IMR-90 (cell line): ENCODE results near the gene DRC3. TPM values are rescaled to one million over a fixed set of nuclear protein-coding genes. Genes with fewer than 3 reads are reported as not detected.

ENCODE experiments used
- ATAC-seq: fragments of 200-7000 bp; cut with Tn5 transposase; 2 replicates; pipeline ENCODE4 v1.9.1; 2020; ENCODE audit warnings: low read depth, mild to moderate bottlenecking, moderate library complexity
- BruUV-seq: library from RNA; stranded (reverse); fragments of 400-500 nt; replicated peaks from 2 replicates; lab custom pipeline; 2021; lab: Mats Ljungman, UMichigan
- CTCF ChIA-PET: fragments of 300-600 bp; formaldehyde crosslinking; extraction: SDS; loops from one replicate; lab custom pipeline; 2021; ENCODE audit warnings: antibody characterized with exemption; lab: Yijun Ruan, JAX
- POLR2A ChIA-PET: fragments of 300-600 bp; sonication (Branson Sonifier 250); formaldehyde crosslinking; loops from one replicate; lab custom pipeline; 2022; ENCODE audit warnings: antibody characterized with exemption; ENCODE audit not compliant: unreplicated experiment; lab: Charles Lee
- DNase-seq: peaks from one replicate; pipeline ENCODE4 v3.0.0; 2013
- H2AFZ ChIP-seq: replicated peaks from 2 replicates; pipeline ENCODE3; 2013; ENCODE audit warnings: low read length, mild to moderate bottlenecking; ENCODE audit not compliant: poor library complexity
- H2AK5ac ChIP-seq: 2 replicates; pipeline ENCODE4 v1.6.1; 2013; ENCODE audit warnings: low read depth, low read length, inconsistent platforms
- H2AK9ac ChIP-seq: replicated peaks from 2 replicates; pipeline ENCODE3; 2013; ENCODE audit warnings: mild to moderate bottlenecking, low read depth, low read length, moderate library complexity; ENCODE audit not compliant: poor library complexity
- H2BK120ac ChIP-seq: 2 replicates; pipeline ENCODE4 v1.6.1; 2013; ENCODE audit warnings: low read depth, low read length, inconsistent platforms
- H2BK15ac ChIP-seq: 3 replicates; pipeline ENCODE4 v1.6.1; 2013; ENCODE audit warnings: low read depth, low read length, inconsistent platforms
- H2BK20ac ChIP-seq: 2 replicates; pipeline ENCODE4 v1.6.1; 2013; ENCODE audit warnings: low read depth, mild to moderate bottlenecking, inconsistent platforms, low read length, moderate library complexity
- H2BK5ac ChIP-seq: 2 replicates; pipeline ENCODE4 v1.6.1; 2013; ENCODE audit warnings: mild to moderate bottlenecking, low read depth, low read length, inconsistent platforms; ENCODE audit not compliant: poor library complexity, severe bottlenecking
- H3K14ac ChIP-seq: replicated peaks from 2 replicates; pipeline ENCODE4 v1.6.1; 2013; ENCODE audit warnings: low read depth, low read length, inconsistent platforms
- H3K18ac ChIP-seq: 2 replicates; pipeline ENCODE4 v1.6.1; 2013; ENCODE audit warnings: low read depth, low read length, control low read depth
- H3K23ac ChIP-seq: 2 replicates; pipeline ENCODE4 v1.6.1; 2013; ENCODE audit warnings: low read depth, low read length, inconsistent platforms
- H3K27ac ChIP-seq: 2 replicates; pipeline ENCODE4 v1.5.1; 2013; ENCODE audit warnings: mild to moderate bottlenecking, control low read depth, low read length; ENCODE audit not compliant: insufficient read depth
- H3K27me3 ChIP-seq: 2 replicates; pipeline ENCODE4 v1.6.1; 2013; ENCODE audit warnings: low read length; ENCODE audit not compliant: control insufficient read depth, insufficient read depth
- H3K36me3 ChIP-seq: 2 replicates; pipeline ENCODE4 v1.6.1; 2013; ENCODE audit warnings: low read length, mixed read lengths; ENCODE audit not compliant: control insufficient read depth, insufficient read depth
- H3K4ac ChIP-seq: 2 replicates; pipeline ENCODE4 v1.6.1; 2013; ENCODE audit warnings: low read depth, low read length, inconsistent platforms
- H3K4me1 ChIP-seq: 2 replicates; pipeline ENCODE4 v1.6.1; 2013; ENCODE audit warnings: low read length, mixed read lengths; ENCODE audit not compliant: control insufficient read depth, insufficient read depth
- H3K4me2 ChIP-seq: 2 replicates; pipeline ENCODE4 v1.6.1; 2013; ENCODE audit warnings: low read depth, mild to moderate bottlenecking, control low read depth, low read length, moderate library complexity
- H3K4me3 ChIP-seq: 2 replicates; pipeline ENCODE4 v1.5.1; 2013; ENCODE audit warnings: low read depth, mild to moderate bottlenecking, control low read depth, low read length, moderate library complexity; ENCODE audit not compliant: insufficient read depth
- H3K56ac ChIP-seq: 2 replicates; pipeline ENCODE4 v1.6.1; 2013; ENCODE audit warnings: low read length, inconsistent platforms; ENCODE audit not compliant: insufficient read depth; ENCODE audit errors: extremely low read depth
- H3K79me1 ChIP-seq, 2 experiments: 2 replicates each; pipeline ENCODE4 v1.6.1; 2013; ENCODE audit warnings: low read length in 2 of 2, inconsistent platforms in 1 of 2, low read depth in 1 of 2
- H3K9ac ChIP-seq: 2 replicates; pipeline ENCODE4 v1.6.1; 2013; ENCODE audit warnings: low read depth, low read length, control low read depth
- H3K9me1 ChIP-seq: 2 replicates; pipeline ENCODE4 v1.6.1; 2013; ENCODE audit warnings: low read length, inconsistent platforms; ENCODE audit not compliant: insufficient read depth
- H3K9me3 ChIP-seq: 2 replicates; pipeline ENCODE4 v1.6.1; 2013; ENCODE audit warnings: low read length; ENCODE audit not compliant: control insufficient read depth, insufficient read depth
- H4K20me1 ChIP-seq: 2 replicates; pipeline ENCODE4 v1.6.1; 2013; ENCODE audit warnings: low read length, inconsistent platforms; ENCODE audit not compliant: insufficient read depth
- H4K5ac ChIP-seq: 2 replicates; pipeline ENCODE4 v1.6.1; 2013; ENCODE audit warnings: mild to moderate bottlenecking, low read depth, low read length, control low read depth
- H4K8ac ChIP-seq, 2 experiments: 2 replicates each; pipeline ENCODE4 v1.6.1; 2013; ENCODE audit warnings: low read depth in 2 of 2, low read length in 2 of 2, control low read depth in 1 of 2, inconsistent platforms in 1 of 2
- H4K91ac ChIP-seq: 2 replicates; pipeline ENCODE4 v1.6.1; 2013; ENCODE audit warnings: low read depth, low read length, inconsistent platforms; ENCODE audit not compliant: insufficient read depth
- CHD1 ChIP-seq: IDR thresholded peaks from 2 replicates; pipeline ENCODE4 v1.6.1; 2012; ENCODE audit warnings: low read depth, low read length, improper control_type of control experiment
- CTCF ChIP-seq: conservative IDR thresholded peaks from 2 replicates; pipeline ENCODE4 v1.5.1; 2012; ENCODE audit warnings: mild to moderate bottlenecking, low read depth, low read length, improper control_type of control experiment
- MAZ ChIP-seq: IDR thresholded peaks from 2 replicates; pipeline ENCODE4 v1.6.1; 2012; ENCODE audit warnings: low read depth, mild to moderate bottlenecking, low read length, improper control_type of control experiment, moderate library complexity, borderline replicate concordance
- NFE2L2 ChIP-seq: fragments of 150-350 bp; IDR thresholded peaks from 2 replicates; pipeline ENCODE4 v1.6.1; 2016; ENCODE audit warnings: low read depth, mild to moderate bottlenecking, low read length
- SMC3 ChIP-seq: fragments of 150-350 bp; IDR thresholded peaks from 2 replicates; pipeline ENCODE4 v1.6.1; 2016; ENCODE audit warnings: low read depth, mild to moderate bottlenecking, antibody characterized with exemption, low read length, moderate library complexity
- WGBS, 2 experiments: methylation state at CpG; one replicate each; pipeline versions ENCODE4 v1.1.5 to v1.1.7; 2013; ENCODE audit warnings: missing lambda C conversion rate in 2 of 2; ENCODE audit not compliant: insufficient read length in 1 of 2; ENCODE audit errors: extremely low coverage in 2 of 2; 5-methylcytosine and 5-hydroxymethylcytosine counted together
- dilution Hi-C: fragments of 300-500 bp; cut with HindIII; formaldehyde crosslinking; loops from one replicate; pipeline ENCODE4 v1.14.3; 2018; ENCODE audit warnings: low sequenced_read_pairs; ENCODE audit not compliant: unreplicated experiment
- in situ Hi-C: fragments of 300-500 bp; cut with MboI; formaldehyde crosslinking; loops from 3 replicates; pipeline ENCODE4 v1.14.3; 2019; ENCODE audit warnings: low sequenced_read_pairs, inconsistent platforms, mixed read lengths
- intact Hi-C: fragments of 100-400 bp; cut with micrococcal nuclease; formaldehyde crosslinking; loops from 2 replicates; pipeline ENCODE4 v1.10.0; 2022
- polyA plus RNA-seq, 3 experiments: library from polyadenylated mRNA; depleted of rRNA; stranded (reverse); fragments of >200 nt; gene quantifications; 2 replicates each; pipeline ENCODE4 v1.2.3, GENCODE V29; 2012; ENCODE audit warnings: low replicate concordance in 1 of 3
- total RNA-seq: library from RNA; depleted of rRNA; stranded (reverse); fragments of >200 nt; gene quantifications from 2 replicates; pipeline ENCODE4 v1.2.3, GENCODE V29; 2012

Gene DRC3
- total and polyA plus RNA-seq, 2 of the 4 experiments (the other 2 are of a cell fraction) = 0.55 to 0.72 TPM

GRCh38 chr17:17950806-17951205 lies 21.9 kb upstream of the DRC3 start:
- ATAC-seq = no peak
- POLR2A ChIA-PET = no interaction called here

More at GRCh38 chr17:17950806-17951205, 21.9 kb upstream of the DRC3 start:
- H3K9me3 ChIP-seq = no peaks in the 10 kb centered on the region
- DNase-seq = no peak
- in situ Hi-C loops (no loop called here), dilution Hi-C loops (no loop called here), intact Hi-C loops (no loop called here)
- H4K20me1 ChIP-seq = peaks cover 9% of the 10 kb centered on the region; the same call in 1 of the 2 replicates
- no peaks in the 10 kb centered on the region for H3K36me3 ChIP-seq
- H3K9ac ChIP-seq = no peak overlapping the region
- H2AK9ac ChIP-seq = no peak overlapping the region
- no peak overlapping the region for H3K4me3 ChIP-seq
- peaks cover 51 to 86% of the 10 kb centered on the region in 2 experiments for H3K79me1 ChIP-seq
- no CpG with 5 or more reads among the region's 1 CpG for WGBS, 2 experiments
- H3K23ac ChIP-seq = 0 out of 2 replicates have a peak overlapping the region, but pooled peaks have one; percentile 46
- peak overlapping the region; percentile 57; the same call in 1 of the 2 replicates for H2BK120ac ChIP-seq
- CTCF ChIA-PET = interaction anchor here (0.6 kb wide), 1 partner anchor 82 kb away, joined by 4 read pairs; no protein-coding TSS in a partner anchor
- no peaks in the 10 kb centered on the region for H3K27me3 ChIP-seq
- BruUV-seq = no TSS peak
- peak overlapping the region; percentile 49; the same call in 1 of the 3 replicates for H2BK15ac ChIP-seq
- no peak overlapping the region for H2BK20ac ChIP-seq
- no peak overlapping the region for H3K18ac ChIP-seq
- H3K4me2 ChIP-seq = no peak overlapping the region
- no peak overlapping the region for H3K27ac ChIP-seq
- no peak overlapping the region for H2BK5ac ChIP-seq
- H4K91ac ChIP-seq = peak overlapping the region; percentile 13; the same call in 1 of the 2 replicates
- peaks cover 16% of the 10 kb centered on the region for H3K4me1 ChIP-seq
- H4K8ac ChIP-seq = peak overlapping the region in 1 of 2 experiments; percentile 24; a peak in 1 of 4 replicates
- H3K9me1 ChIP-seq = peaks cover 48% of the 10 kb centered on the region
- H4K5ac ChIP-seq = peak overlapping the region; percentile 21; the same call in 1 of the 2 replicates
- peak overlapping the region; percentile 7 for H3K14ac ChIP-seq
- H3K56ac ChIP-seq = no peak overlapping the region
- H3K4ac ChIP-seq = peak overlapping the region; percentile 56
- H2AFZ ChIP-seq = no peak overlapping the region
- TF ChIP-seq SMC3 = no peak
- TF ChIP-seq CHD1 = no peak
- TF ChIP-seq NFE2L2 = no peak
- 0 out of 2 replicates have a peak, but pooled peaks have one; percentile 22 for TF ChIP-seq CTCF
- TF ChIP-seq MAZ = no peak
- H2AK5ac ChIP-seq = no peak overlapping the region
